ENCODE data around the gene SLC4A5. TPM values are rescaled to one million over a fixed set of nuclear protein-coding genes. Genes with fewer than 3 reads are reported as not detected.

SLC4A5 gene
- total RNA-seq, 1 donor from 2014 or later: 8.2 TPM

DNA sequence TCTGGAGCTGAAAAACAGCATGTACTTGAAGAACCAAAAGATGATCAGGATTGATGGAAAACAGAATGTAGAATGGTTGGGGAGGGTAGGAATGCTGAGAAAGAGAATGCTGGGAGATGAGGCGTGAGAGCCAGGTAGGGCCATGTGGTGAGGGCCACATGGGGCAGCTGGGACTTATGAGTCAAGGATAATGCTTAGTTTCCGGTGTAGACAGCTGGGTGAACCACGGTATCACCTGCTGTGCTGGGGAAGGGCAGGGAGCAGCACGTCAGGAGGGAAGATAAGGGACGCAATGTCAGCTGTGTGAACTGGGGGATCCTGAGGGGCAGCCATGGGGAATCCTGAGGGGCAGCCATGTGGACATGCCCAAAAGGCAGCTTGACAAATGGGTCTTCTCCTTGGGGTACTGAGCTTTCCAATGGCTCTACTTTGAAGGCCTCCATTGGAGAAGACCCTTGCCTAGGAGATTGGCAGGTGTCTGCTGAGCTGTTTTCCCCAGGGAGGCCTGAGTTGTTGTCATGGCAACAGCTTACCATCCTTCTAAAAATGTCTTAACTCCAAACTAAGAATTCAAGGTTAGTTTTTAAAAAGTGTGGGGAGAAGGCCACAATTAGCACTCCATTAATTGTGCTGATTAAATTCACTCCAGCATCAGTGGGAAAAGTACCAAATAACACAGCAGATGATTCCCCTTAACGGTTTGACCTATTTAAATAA lies 93.7 kb downstream of the SLC4A5 start:
- Mint-ChIP-seq H3K4me3 (ENCODE audit: unreplicated experiment) (peak overlapping the region; percentile 14), H3K27me3 (ENCODE audit: unreplicated experiment) (peaks cover 7% of the 10 kb centered on the region), H3K27ac (ENCODE audit: unreplicated experiment) (no peak overlapping the region), H3K36me3 (ENCODE audit: unreplicated experiment) (peaks cover 10% of the 10 kb centered on the region), H3K4me1 (ENCODE audit: low read depth, unreplicated experiment) (peaks cover 9% of the 10 kb centered on the region), H3K9me3 (ENCODE audit: unreplicated experiment) (no peaks in the 10 kb centered on the region)
- TF ChIP-seq, protein P1, sequence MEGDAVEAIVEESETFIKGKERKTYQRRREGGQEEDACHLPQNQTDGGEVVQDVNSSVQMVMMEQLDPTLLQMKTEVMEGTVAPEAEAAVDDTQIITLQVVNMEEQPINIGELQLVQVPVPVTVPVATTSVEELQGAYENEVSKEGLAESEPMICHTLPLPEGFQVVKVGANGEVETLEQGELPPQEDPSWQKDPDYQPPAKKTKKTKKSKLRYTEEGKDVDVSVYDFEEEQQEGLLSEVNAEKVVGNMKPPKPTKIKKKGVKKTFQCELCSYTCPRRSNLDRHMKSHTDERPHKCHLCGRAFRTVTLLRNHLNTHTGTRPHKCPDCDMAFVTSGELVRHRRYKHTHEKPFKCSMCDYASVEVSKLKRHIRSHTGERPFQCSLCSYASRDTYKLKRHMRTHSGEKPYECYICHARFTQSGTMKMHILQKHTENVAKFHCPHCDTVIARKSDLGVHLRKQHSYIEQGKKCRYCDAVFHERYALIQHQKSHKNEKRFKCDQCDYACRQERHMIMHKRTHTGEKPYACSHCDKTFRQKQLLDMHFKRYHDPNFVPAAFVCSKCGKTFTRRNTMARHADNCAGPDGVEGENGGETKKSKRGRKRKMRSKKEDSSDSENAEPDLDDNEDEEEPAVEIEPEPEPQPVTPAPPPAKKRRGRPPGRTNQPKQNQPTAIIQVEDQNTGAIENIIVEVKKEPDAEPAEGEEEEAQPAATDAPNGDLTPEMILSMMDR (IDR thresholded peaks at IDR 0.05; ENCODE audit: partially characterized antibody, unreplicated experiment): no peak
- DNase-seq: no peak

DNA sequence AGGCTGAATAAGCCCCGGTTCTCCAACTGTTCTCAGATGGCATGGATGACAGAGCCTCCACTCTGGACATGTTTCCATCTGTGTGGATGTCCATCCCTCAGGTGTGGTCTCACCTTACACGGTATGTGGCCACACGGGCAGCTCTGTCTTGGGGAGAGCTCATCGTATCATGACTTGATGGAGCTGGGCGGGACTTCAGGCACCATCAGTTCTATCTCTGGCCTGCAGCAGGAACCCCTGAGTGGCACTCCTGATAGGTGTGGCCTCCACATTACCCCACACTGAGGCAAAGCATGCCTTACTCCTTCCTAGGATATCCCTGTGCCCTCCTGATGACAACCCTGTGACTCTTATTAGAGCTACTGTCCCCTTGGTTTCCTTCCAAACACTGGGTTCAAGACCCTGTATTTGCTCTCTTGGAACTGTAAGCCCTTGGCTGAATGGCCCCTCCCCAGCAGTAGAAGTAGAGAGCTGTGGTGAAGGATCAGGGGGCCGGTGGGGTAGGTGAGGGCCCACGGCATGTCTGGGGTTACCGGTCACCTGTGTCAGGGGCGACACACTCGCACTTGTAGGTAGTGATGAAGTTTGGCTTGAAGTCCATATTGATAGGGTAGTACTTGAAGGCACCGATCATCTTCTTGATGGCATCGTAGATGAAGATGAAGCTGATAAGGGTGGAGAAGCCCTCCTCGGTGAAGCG lies 96.6 kb downstream of the SLC4A5 start:
- H3K9me3 Mint-ChIP-seq (ENCODE audit: unreplicated experiment): no peaks in the 10 kb centered on the region
- H3K27ac Mint-ChIP-seq (ENCODE audit: unreplicated experiment): no peak overlapping the region
- peaks cover 8% of the 10 kb centered on the region for H3K27me3 Mint-ChIP-seq (ENCODE audit: unreplicated experiment)
- DNase-seq: no peak
- peaks cover 9% of the 10 kb centered on the region for H3K4me1 Mint-ChIP-seq (ENCODE audit: low read depth, unreplicated experiment)
- TF ChIP-seq, protein P1 (IDR thresholded peaks at IDR 0.05; ENCODE audit: partially characterized antibody, unreplicated experiment): no peak
- H3K36me3 Mint-ChIP-seq (ENCODE audit: unreplicated experiment): peaks cover 10% of the 10 kb centered on the region
- no peak overlapping the region for H3K4me3 Mint-ChIP-seq (ENCODE audit: unreplicated experiment)

DNA sequence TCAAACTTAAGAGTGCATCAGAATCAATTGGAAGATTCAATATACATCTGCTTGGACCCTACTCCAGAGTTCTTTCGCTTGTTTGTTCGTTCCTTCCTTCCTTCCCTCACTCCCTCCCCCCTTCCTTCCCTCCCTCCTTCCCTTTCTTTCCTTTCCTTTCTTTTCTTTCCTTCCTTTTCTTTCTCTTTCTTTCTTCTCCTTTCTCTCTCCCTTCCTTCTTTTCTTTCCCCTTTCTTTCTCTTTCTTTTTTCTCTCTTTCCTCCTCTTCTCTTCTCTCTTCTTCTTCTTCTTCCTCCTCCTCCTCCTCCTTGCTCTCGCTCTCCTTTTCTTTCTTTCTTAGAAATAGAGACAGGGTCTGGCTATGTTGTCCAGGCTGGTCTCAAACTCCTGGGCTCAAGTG lies 98.9 kb downstream of the SLC4A5 start:
- no peak for DNase-seq
- Mint-ChIP-seq H3K9me3 (ENCODE audit: unreplicated experiment) (no peaks in the 10 kb centered on the region), H3K4me1 (ENCODE audit: low read depth, unreplicated experiment) (peaks cover 7% of the 10 kb centered on the region), H3K36me3 (ENCODE audit: unreplicated experiment) (peaks cover 14% of the 10 kb centered on the region), H3K4me3 (ENCODE audit: unreplicated experiment) (no peak overlapping the region), H3K27me3 (ENCODE audit: unreplicated experiment) (peaks cover 10% of the 10 kb centered on the region), H3K27ac (ENCODE audit: unreplicated experiment) (no peak overlapping the region)
- TF ChIP-seq, protein P1 (IDR thresholded peaks at IDR 0.05; ENCODE audit: partially characterized antibody, unreplicated experiment): no peak

DNA sequence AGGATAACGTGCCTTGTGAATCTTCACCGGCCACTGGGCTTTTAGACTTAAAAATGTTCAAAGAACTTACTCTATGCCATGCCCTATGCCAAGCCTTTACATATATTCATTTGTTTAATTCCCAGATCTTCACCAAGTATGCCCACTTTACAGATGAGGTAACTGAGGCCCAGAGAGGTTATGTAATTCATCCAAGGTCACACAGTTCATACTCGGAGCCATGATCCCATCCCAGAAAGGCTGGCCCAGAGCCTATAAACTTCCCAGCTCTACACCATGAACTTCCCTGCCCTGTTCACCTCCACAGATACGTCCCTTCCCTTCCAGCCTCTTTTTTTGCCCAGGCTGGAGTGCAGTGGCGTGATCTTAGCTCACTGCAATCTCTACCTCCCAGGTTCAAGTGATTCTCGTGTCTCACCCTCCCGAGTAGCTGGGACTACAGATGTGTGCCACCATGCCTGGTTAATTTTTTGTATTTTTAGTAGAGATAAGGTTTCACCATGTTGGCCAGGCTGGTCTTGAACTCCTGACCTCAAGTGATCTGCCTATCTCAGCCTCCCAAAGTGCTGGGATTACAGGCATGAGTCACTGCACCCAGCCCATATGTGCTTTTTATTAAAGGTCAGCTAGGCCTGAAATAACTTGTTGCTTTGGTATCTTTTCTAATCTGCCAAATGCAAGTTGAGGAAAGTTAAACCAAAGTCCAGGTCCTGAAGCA lies 100.7 kb downstream of the SLC4A5 start:
- Mint-ChIP-seq H3K27ac (ENCODE audit: unreplicated experiment) (no peak overlapping the region), H3K36me3 (ENCODE audit: unreplicated experiment) (peaks cover 10% of the 10 kb centered on the region)

More for the DNA sequence above, 100.7 kb downstream of the SLC4A5 start:
- Mint-ChIP-seq H3K9me3 (ENCODE audit: unreplicated experiment) (no peaks in the 10 kb centered on the region), H3K4me3 (ENCODE audit: unreplicated experiment) (no peak overlapping the region), H3K4me1 (ENCODE audit: low read depth, unreplicated experiment) (no peaks in the 10 kb centered on the region), H3K27me3 (ENCODE audit: unreplicated experiment) (peaks cover 4% of the 10 kb centered on the region)
- DNase-seq: no peak
- TF ChIP-seq, protein P1 (IDR thresholded peaks at IDR 0.05; ENCODE audit: partially characterized antibody, unreplicated experiment): no peak

Measured in glutamatergic neuron (in vitro differentiated cells).